Activated naive CD4-positive, alpha-beta T cell treated with anti-CD3 and anti-CD28 coated beads, Interleukin-2, amount 50 U/mL, for 24 hours (primary cell): ENCODE results near the gene CEMP1.
A peak's percentile ranks its signal among the peaks of the same experiment; 100 is the strongest.
"Not testable (repeated sequence)": the region's sequence is repeated elsewhere in the genome, so short reads cannot be mapped to it uniquely, and the experiment has no call there.

Source experiments
- H3K27ac Mint-ChIP-seq: one replicate; pipeline ENCODE4 v1.8.0; 2021; ENCODE audit warnings: mild to moderate bottlenecking, mixed read lengths
- H3K27me3 Mint-ChIP-seq: one replicate; pipeline ENCODE4 v1.8.0; 2021; ENCODE audit warnings: mixed read lengths
- H3K36me3 Mint-ChIP-seq: one replicate; pipeline ENCODE4 v1.8.0; 2021; ENCODE audit warnings: mixed read lengths
- H3K4me1 Mint-ChIP-seq: one replicate; pipeline ENCODE4 v1.8.0; 2021; ENCODE audit warnings: mixed read lengths
- H3K4me3 Mint-ChIP-seq: one replicate; pipeline ENCODE4 v1.8.0; 2021; ENCODE audit warnings: mild to moderate bottlenecking, mixed read lengths
- H3K9me3 Mint-ChIP-seq: one replicate; pipeline ENCODE4 v1.8.0; 2021; ENCODE audit warnings: mixed read lengths

The CEMP1 gene

DNA sequence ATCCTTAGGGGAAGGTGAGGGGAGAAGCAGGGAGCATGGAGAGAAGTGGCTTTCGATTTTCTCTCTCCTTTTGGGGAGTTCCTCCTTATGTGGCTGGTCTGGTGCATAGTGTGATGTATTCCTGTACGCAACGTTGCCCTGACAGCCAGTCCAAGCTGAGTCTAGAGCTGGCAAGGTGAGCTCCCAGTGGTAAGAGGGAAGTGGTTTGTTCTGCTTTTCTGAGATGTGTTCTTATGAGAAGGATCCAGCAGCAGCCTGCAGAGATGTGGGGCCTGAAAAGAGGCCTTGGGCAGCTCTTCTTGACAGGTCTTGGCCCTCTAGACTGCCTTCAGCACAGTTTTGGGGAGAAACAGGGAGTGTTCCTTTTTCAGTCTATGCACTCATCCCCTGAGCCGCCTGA lies 9.7 kb upstream of the CEMP1 start:
- H3K4me1 Mint-ChIP-seq, result peaks cover 45% of the 10 kb centered on the region
- H3K27ac Mint-ChIP-seq, H3K9me3 Mint-ChIP-seq, H3K27me3 Mint-ChIP-seq, H3K36me3 Mint-ChIP-seq: not testable (repeated sequence)
- H3K4me3 Mint-ChIP-seq, result peak overlapping the region; percentile 23

- not testable (repeated sequence) for H3K36me3 Mint-ChIP-seq, H3K27ac Mint-ChIP-seq, H3K27me3 Mint-ChIP-seq, H3K9me3 Mint-ChIP-seq
- Mint-ChIP-seq H3K4me3 (peak overlapping the region; percentile 92), H3K4me1 (peaks cover 40% of the 10 kb centered on the region)
Observed at GRCh38 chr16:2539845-2540458, 8.7 kb upstream of the CEMP1 start.

DNA sequence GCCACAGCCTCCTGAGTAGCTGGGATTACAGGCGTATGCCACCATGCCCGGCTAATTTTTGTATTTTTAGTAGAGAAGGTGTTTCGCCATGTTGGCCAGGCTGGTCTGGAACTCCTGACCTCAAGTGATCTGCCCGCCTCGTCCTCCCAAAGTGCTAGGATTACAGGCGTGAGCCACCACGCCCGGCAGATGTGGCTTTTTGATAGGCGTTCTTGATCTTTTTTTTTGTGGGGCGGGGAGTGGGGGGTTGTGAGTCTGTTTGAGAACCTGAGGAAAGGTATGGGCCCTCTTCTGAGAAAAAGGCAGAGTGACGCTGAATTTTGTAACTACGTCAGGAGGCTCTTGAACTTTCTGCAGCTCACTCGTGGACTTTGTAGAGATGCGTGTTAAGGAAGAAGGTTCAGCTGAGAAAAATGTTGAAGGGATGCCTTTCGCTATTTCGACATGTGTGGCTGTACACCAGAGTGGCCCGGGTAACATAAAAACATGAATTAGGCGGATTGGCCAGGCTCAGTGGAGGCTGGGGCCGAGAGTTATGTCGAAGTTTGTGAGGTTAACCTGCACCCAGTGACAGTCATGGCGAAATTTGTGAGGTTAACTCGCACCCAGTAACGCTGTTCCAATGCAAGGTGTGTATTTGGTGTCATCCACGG lies 8.1 kb upstream of the CEMP1 start:
- peaks cover 39% of the 10 kb centered on the region for H3K4me1 Mint-ChIP-seq
- not testable (repeated sequence) for H3K27ac Mint-ChIP-seq, H3K9me3 Mint-ChIP-seq, H3K36me3 Mint-ChIP-seq, H3K27me3 Mint-ChIP-seq
- H3K4me3 Mint-ChIP-seq, result peak overlapping the region; percentile 92

GRCh38 chr16:2537451-2538379 lies 6.5 kb upstream of the CEMP1 start, which contains the start of gene PDPK1:
Gene PDPK1, plus strand, starts transcription at chr16:2538021. Its CDS starts 92 bp downstream, at chr16:2538113.
- H3K4me3 Mint-ChIP-seq, result peak within 1 kb of the TSS; percentile 92
- peaks cover 2% of the 10 kb centered on the region for H3K36me3 Mint-ChIP-seq
- no peaks in the 10 kb centered on the region for H3K27me3 Mint-ChIP-seq
- H3K27ac Mint-ChIP-seq, result peak within 1 kb of the TSS; percentile 86
- H3K9me3 Mint-ChIP-seq, result no peaks in the 10 kb centered on the region
- peaks cover 37% of the 10 kb centered on the region for H3K4me1 Mint-ChIP-seq

GRCh38 chr16:2535625-2536013 lies 4.4 kb upstream of the CEMP1 start:
- H3K27me3 Mint-ChIP-seq, result no peaks in the 10 kb centered on the region
- peaks cover 32% of the 10 kb centered on the region for H3K4me1 Mint-ChIP-seq
- no peak overlapping the region for H3K27ac Mint-ChIP-seq
- no peak overlapping the region for H3K4me3 Mint-ChIP-seq
- peaks cover 2% of the 10 kb centered on the region for H3K36me3 Mint-ChIP-seq
- H3K9me3 Mint-ChIP-seq, result no peaks in the 10 kb centered on the region

GRCh38 chr16:2534335-2534734 lies 3.1 kb upstream of the CEMP1 start:
- not testable (repeated sequence) for H3K9me3 Mint-ChIP-seq, H3K27ac Mint-ChIP-seq, H3K27me3 Mint-ChIP-seq, H3K36me3 Mint-ChIP-seq, H3K4me3 Mint-ChIP-seq
- H3K4me1 Mint-ChIP-seq, result peaks cover 22% of the 10 kb centered on the region

DNA sequence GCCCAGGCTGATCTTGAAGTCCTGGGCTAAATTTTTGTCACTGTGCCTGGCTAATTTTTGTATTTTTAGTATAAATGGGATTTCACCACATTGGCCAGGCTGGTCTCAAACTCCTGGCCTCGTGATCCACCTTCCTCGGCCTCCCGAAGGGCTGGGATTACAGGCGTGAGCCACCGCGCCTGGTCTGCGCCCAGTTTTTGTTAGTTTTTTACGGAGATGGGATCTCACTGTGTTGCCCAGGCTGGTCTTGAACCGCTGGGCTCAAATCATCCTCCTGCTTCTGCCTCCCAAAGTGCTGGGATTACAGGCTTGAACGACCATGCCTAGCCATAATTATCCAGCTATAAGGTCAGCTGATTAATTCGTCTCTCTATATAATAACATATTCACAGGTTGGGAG lies 2.7 kb upstream of the CEMP1 start:
- H3K36me3 Mint-ChIP-seq, result peaks cover 2% of the 10 kb centered on the region
- H3K4me3 Mint-ChIP-seq, result peak overlapping the region; percentile 68
- H3K27ac Mint-ChIP-seq, result peak overlapping the region; percentile 35
- no peaks in the 10 kb centered on the region for H3K9me3 Mint-ChIP-seq
- H3K27me3 Mint-ChIP-seq, result no peaks in the 10 kb centered on the region
- peaks cover 19% of the 10 kb centered on the region for H3K4me1 Mint-ChIP-seq

- H3K27me3 Mint-ChIP-seq, H3K36me3 Mint-ChIP-seq, H3K9me3 Mint-ChIP-seq: not testable (repeated sequence)
- H3K27ac Mint-ChIP-seq, result peak overlapping the region; percentile 97
- H3K4me3 Mint-ChIP-seq, result peak overlapping the region; percentile 93
- peaks cover 15% of the 10 kb centered on the region for H3K4me1 Mint-ChIP-seq
Observed at GRCh38 chr16:2533142-2533755, 2.0 kb upstream of the CEMP1 start.

DNA sequence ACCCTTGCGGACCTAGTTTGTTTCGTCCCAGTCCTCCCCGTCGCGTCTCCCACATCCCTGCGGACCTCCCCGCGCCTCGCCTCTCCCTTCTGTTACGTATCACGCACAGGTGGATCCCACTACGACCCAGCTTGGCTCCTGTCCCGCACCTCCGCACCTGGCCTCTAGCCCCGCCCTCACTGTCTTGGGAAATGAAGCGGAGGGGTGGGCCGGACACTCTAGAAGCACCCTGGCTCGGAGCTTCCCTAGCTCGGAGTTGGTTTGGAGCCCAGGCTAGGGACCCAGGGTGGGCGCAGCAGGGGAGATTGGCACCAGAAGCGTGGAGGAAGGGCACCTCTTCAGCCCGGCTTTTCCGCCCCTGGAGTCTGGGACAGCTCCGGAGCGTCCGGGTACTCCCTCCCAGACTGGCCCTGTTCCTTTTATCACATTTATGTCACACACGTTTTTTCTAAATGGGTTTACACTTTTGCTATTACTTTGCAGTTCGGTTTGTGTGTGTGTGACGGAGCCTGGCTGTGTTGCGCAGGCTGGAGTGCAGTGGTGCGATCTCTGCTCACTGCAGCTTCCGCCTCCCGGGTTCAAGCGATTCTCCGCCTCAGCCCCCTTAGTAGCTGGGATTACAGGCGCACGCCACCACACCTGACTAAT lies 1.4 kb upstream of the CEMP1 start:
- H3K27ac Mint-ChIP-seq, result peak overlapping the region; percentile 97
- no peaks in the 10 kb centered on the region for H3K27me3 Mint-ChIP-seq
- peaks cover 15% of the 10 kb centered on the region for H3K4me1 Mint-ChIP-seq
- H3K4me3 Mint-ChIP-seq, result peak overlapping the region; percentile 93
- no peaks in the 10 kb centered on the region for H3K9me3 Mint-ChIP-seq
- H3K36me3 Mint-ChIP-seq, result no peaks in the 10 kb centered on the region

DNA sequence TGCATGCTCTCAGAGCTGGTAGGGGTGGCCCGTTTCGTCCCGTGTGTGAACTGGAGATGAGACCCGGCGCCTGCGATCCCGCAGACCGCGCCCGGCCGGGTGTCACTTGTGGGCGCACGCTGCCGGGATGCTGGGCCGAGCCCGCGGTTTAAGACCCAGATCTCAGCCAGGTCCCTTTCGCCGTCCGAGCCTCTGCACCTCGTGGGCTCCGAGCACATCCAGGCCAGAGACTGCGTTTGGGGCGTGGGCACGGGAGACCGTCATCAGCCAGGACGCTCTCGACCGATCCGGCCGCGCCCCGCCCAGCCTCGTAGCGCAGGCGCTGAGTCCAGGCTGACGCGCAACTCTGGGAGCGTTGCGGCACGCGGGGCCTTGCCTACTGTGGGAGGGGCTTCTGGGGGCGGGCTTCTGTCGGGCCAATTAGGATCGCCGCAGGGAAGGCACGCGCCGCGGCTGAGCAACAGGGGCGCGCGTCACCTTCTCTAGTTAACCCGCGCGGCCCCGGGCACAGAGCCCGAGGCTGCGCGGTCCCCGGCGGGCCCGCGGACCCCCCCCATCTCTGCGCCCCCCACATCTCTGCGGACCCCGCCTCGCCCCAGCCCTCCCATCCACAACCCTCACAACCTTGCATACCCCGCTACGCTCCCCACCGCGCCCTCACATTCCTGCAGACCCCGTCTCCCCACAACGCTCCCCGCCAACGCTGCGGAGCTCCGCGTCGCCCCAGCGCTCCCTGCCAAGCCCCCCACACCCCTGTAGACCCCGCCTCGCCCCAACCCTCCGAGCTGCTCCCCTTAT lies 687 bp upstream of the CEMP1 start:
- no peaks in the 10 kb centered on the region for H3K27me3 Mint-ChIP-seq
- H3K27ac Mint-ChIP-seq, result peak overlapping the region; percentile 97
- H3K9me3 Mint-ChIP-seq, result no peaks in the 10 kb centered on the region
- H3K36me3 Mint-ChIP-seq, result no peaks in the 10 kb centered on the region
- peaks cover 10% of the 10 kb centered on the region for H3K4me1 Mint-ChIP-seq
- H3K4me3 Mint-ChIP-seq, result peak overlapping the region; percentile 93

DNA sequence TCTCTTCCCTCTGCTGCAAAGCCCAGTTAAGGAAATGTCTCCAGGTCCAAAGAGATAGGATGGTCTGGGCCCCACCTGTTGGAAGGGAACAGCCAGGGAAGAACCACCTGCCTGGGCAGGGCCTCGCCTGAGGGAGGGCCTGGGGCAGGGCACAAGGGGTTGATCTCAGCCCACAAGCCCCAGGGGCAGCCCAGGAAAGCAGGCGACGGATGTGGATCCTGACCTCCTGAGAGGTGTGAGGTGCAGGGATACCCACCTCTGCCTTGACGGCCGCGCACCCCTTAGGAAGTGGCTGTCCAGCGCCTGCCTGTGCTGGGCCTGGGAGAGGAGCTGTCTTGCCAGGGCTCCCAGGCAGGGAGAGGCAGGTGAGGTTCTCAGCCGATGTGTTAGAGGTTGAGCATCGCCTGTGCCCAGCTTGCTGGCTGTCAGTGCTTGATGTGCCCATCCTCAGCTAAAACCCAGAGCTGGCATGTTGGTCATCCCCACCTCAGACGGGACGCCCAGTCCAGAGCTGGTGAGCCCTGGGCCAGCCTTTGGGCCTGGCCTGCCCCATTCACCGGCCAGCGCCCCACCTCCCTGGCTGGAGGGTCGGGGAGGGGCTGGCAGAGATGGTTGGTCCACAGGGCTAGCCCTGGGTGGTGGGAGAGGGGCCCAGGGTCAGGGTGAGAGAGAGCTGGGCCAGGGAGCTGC lies 434 bp downstream of the CEMP1 start:
- Mint-ChIP-seq H3K27ac (peak overlapping the region; percentile 77), H3K27me3 (no peaks in the 10 kb centered on the region), H3K4me3 (peak overlapping the region; percentile 93), H3K36me3 (no peaks in the 10 kb centered on the region), H3K4me1 (peaks cover 10% of the 10 kb centered on the region), H3K9me3 (no peaks in the 10 kb centered on the region)

DNA sequence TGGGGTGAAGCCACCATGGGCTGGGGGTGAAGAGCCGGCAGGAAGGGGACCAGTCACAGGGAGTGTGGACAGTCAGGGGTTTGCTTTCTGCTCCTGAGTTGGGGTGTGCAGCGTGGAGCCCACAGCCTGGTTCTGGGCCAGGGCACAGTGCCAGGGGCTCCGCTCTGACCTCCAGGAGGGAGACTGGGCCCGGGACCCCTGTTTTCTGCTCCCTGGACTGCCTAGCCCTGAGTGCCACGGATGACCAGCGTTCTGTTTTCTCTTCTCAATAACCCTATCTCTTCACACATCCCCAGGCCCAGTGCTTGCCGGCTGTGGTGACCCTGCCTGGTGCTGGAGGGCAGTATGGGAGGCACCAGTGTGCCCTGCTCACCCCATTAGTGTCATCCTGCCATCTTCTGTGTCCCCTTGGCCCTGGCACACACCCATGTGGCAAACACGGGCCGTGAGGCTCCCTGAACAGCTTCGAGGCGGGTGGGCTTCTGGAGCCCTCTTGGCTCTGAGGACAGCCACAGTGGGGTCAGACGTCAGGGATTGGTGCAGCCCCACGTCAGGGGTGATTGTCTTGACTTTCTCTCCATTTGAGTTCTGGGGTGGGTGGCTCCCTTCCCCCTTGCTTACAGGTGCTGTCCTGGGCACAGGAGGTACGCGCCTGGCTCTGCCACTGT lies 1.1 kb downstream of the CEMP1 start:
- no peaks in the 10 kb centered on the region for H3K36me3 Mint-ChIP-seq
- H3K27me3 Mint-ChIP-seq, result no peaks in the 10 kb centered on the region
- H3K27ac Mint-ChIP-seq, result no peak overlapping the region
- H3K4me1 Mint-ChIP-seq, result peaks cover 10% of the 10 kb centered on the region
- H3K4me3 Mint-ChIP-seq, result no peak overlapping the region
- H3K9me3 Mint-ChIP-seq, result no peaks in the 10 kb centered on the region

DNA sequence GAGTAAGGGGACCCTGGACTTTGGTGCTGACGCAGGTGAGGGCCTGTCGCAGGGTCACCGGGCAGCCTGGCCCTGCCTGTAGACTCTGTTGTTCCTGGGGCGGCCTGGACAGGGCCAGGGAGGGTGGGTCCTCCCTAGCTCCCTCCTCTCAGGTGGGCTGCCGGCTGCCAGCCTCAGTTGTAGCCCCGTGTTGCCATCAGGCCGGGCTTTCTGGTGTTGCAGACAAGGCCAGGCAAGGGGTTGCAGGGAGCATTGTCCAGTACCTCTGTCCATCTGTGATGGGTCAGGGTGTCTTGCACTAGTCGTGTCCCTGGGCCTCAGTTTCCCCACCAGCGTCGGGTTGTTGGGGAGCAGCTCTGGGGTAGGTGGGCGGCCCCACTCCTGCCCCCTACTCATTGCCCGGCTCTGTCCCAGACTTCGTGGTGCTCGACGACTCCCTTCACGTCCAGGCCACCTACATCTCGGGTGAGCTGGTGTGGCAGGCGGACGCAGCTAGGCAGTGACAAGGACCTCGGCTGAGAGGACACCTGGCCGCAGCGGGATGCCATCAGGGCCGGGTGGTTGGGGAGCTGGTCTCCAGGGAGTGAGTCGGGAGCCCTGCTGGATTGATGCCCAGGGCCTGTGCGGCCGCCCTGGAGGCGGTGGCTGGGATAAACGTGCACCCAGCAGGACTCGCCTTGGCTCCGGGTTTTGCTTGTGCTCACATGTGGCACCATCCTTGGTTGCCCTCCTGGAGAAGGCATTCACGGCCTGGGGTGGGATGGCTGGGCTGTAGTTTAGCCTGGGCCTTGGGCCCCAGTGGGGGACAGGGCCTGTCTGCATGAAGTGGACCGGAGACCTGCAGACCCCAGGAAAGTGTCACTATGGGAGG lies 1.9 kb downstream of the CEMP1 start:
- Mint-ChIP-seq H3K27ac (no peak overlapping the region), H3K4me3 (no peak overlapping the region), H3K27me3 (no peaks in the 10 kb centered on the region), H3K36me3 (no peaks in the 10 kb centered on the region), H3K9me3 (no peaks in the 10 kb centered on the region), H3K4me1 (peaks cover 14% of the 10 kb centered on the region)
